Activated CD4-positive, CD25-positive, alpha-beta regulatory T cell treated with anti-CD3 and anti-CD28 coated beads, Interleukin-2, amount 50 U/mL, for 16 hours (primary cell): ENCODE results near the gene GUSB.

Experiments used
- DNase-seq: peaks from one replicate; pipeline ENCODE4 v3.0.0-alpha.2; 2020; ENCODE audit warnings: low read depth, low spot score

Gene GUSB

GRCh38 chr7:65931685-65932084, 50.3 kb downstream of the GUSB start:
- no peak for DNase-seq

- DNase-seq = no peak
These were observed 54.2 kb downstream of the GUSB start for GRCh38 chr7:65927489-65928448.

GRCh38 chr7:65926588-65926987, 55.4 kb downstream of the GUSB start:
- DNase-seq = no peak

DNA sequence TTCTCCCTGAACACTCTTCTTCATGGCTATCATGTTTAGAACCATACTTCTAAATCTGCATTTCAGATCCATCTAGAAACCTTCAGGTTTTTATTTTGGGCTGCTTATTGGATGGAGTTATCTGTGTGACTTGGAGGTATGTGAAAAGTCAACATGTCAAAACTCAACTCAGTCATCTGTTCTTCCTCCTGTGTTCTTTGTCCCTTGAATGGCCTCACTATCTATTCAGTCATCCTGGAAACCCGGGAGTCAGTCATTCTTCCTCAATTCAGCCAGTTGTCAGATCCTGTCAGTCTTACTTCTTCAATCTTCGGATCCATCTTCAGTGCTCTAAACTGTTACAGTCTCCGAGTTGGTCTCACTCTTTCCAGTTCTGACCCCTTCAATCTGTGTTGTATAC, 57.0 kb downstream of the GUSB start:
- DNase-seq = no peak

DNA sequence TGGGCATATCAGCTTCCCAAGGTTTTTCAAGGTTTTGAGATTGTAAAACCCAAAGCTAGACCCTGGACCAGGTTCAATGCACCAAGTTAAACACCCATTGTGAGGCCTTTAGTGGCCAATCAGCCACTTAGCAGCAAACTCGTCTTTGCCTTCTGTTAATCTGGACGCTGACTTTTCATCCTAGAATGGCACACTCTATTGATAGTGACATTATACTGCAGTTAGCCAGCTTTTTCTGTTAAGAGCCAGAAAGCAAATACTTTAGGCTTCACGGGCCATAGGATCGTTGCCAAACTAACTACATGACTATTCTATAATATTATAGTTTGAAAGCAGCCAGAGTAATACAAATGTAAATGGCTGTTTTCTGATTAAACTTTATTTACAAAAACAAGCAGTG, 57.8 kb downstream of the GUSB start:
- no peak for DNase-seq

DNA sequence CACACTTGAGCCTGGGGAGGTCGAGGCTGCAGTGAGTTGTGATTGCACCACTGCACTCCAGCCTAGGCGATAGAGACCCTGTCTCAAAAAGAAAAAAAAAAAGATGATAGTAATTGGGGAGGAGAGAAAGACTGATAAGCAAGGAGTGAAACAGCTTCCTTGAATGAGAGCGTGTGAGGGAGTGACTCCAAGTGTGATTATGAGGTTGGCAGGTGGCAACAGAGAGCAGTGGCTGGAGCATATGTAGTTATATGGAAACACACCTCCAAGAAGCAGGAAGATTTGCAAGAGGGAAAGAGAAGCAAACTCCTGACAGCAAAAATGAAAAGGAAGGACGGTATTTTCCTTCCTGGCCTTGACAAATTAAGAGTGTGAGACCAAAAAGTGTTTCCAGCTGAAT, 58.7 kb downstream of the GUSB start:
- DNase-seq = no peak

DNA sequence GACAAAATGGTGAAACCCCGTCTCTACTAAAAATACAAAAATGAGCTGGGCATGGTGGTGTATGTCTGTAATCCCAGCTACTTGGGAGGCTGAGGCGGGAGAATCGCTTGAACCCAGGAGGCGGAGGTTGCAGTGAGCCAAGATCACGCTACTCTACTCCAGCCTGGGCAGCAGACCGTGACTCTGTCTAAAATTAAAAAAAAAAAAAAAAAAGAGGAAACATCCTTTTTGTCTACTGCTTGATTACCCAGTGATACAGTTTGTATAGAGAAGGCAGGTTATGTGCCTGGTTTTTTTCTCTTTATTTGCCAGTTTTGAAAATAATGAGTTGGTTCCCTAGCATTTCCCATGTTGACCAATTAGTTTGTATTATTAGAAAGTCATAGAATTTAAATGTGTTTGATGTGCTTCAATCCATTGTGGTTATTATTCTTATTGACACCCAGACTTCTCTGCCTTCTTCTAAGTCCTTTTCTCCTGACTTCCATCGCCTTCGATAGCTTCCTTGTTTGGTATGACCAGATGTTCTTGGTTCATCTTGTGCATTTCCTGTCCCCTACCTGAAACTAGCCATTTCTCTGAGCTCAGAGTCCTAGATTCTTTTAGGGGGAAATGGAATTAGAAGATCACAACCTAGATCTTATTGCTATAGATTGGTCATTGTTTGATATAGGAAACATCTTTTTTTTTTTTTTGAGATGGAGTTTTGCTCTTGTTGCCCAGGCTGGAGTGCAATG, 65.9 kb downstream of the GUSB start:
- no peak for DNase-seq

DNA sequence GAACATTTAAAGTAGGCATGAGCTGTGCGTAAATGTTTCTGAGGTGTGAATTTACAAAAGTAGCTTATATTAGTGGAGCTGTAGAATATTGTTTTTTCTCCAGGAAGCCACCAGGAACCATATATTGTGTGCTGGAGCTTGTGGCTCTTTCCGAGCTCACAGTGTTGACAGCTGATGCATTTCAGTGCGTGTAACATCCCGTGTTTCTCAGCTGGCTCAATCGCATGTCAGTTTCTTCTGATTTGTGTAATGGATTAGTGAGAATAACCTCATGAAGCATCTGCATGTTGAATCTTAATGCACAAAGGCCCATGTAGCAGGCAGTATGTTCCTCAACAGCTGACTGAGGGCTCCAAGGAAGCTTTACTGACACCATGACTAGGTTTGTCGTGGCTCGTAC, 69.8 kb downstream of the GUSB start:
- DNase-seq = no peak
